ENCODE measurements around the gene MAN1B1.

Gene MAN1B1

GRCh38 chr9:137088121-137088520, 1.3 kb downstream of the MAN1B1 start:
- H3K4me3 ChIP-seq (replicated peaks; ENCODE audit: low read depth, low read length) = peak overlapping the region; percentile 81; the same call in 1 of the 2 replicates
- TF ChIP-seq CTCF (IDR thresholded peaks at IDR 0.05; ENCODE audit: low read depth, low read length, missing control alignments) = no peak
- DNase-seq (ENCODE audit: extremely low read depth, low read depth) = no peak

GRCh38 chr9:137089232-137089947, 2.6 kb downstream of the MAN1B1 start:
- no peak for DNase-seq (ENCODE audit: extremely low read depth, low read depth)
- TF ChIP-seq CTCF (IDR thresholded peaks at IDR 0.05; ENCODE audit: low read depth, low read length, missing control alignments) = no peak
- H3K4me3 ChIP-seq (replicated peaks; ENCODE audit: low read depth, low read length) = no peak overlapping the region

- no peak for DNase-seq (ENCODE audit: extremely low read depth, low read depth)
- peak; percentile 28 for TF ChIP-seq CTCF (IDR thresholded peaks at IDR 0.05; ENCODE audit: low read depth, low read length, missing control alignments)
- no peak overlapping the region for H3K4me3 ChIP-seq (replicated peaks; ENCODE audit: low read depth, low read length)
Observed at GRCh38 chr9:137095664-137096517, 9.1 kb downstream of the MAN1B1 start.

- TF ChIP-seq CTCF (IDR thresholded peaks at IDR 0.05; ENCODE audit: low read depth, low read length, missing control alignments) = no peak
- no peak for DNase-seq (ENCODE audit: extremely low read depth, low read depth)
- no peak overlapping the region for H3K4me3 ChIP-seq (replicated peaks; ENCODE audit: low read depth, low read length)
Observed at GRCh38 chr9:137096785-137097546, 10.2 kb downstream of the MAN1B1 start.

GRCh38 chr9:137097761-137098462, 11.1 kb downstream of the MAN1B1 start:
- no peak for DNase-seq (ENCODE audit: extremely low read depth, low read depth)
- H3K4me3 ChIP-seq (replicated peaks; ENCODE audit: low read depth, low read length) = no peak overlapping the region
- no peak for TF ChIP-seq CTCF (IDR thresholded peaks at IDR 0.05; ENCODE audit: low read depth, low read length, missing control alignments)

- DNase-seq (ENCODE audit: extremely low read depth, low read depth) = no peak
- H3K4me3 ChIP-seq (replicated peaks; ENCODE audit: low read depth, low read length) = no peak overlapping the region
- TF ChIP-seq CTCF (IDR thresholded peaks at IDR 0.05; ENCODE audit: low read depth, low read length, missing control alignments) = no peak
Observed at GRCh38 chr9:137099231-137099630, 12.4 kb downstream of the MAN1B1 start.

All from HFF-Myc (cell line).